HepG2 (cell line): ENCODE data around the gene EEF1AKMT1. TPM values are rescaled to one million over a fixed set of nuclear protein-coding genes. Genes with fewer than 3 reads are reported as not detected.

Experiments used
- ARHGAP35 ChIP-seq: sonication (generic); formaldehyde crosslinking; IDR thresholded peaks from 2 replicates; pipeline ENCODE4 v1.9.0; 2022; ENCODE audit warnings: mild to moderate bottlenecking, inconsistent platforms, moderate library complexity, missing genetic modification reagents, borderline replicate concordance
- CBX2 ChIP-seq, 2 experiments: fragments of 200-600 bp in 1 of 2; sonication (generic); formaldehyde crosslinking in 1 of 2; IDR thresholded peaks; 2 replicates each; pipeline versions ENCODE4 v1.7.0 to v1.8.1; 2018 to 2022; ENCODE audit warnings: low read depth in 2 of 2, low read length in 1 of 2, mild to moderate bottlenecking in 1 of 2, missing genetic modification reagents in 1 of 2
- FOSL2 ChIP-seq: sonication (generic); formaldehyde crosslinking; IDR thresholded peaks from 2 replicates; pipeline ENCODE4 v1.4.0; 2020; ENCODE audit warnings: missing genetic modification reagents
- ISX ChIP-seq: sonication (generic); formaldehyde crosslinking; conservative IDR thresholded peaks from 2 replicates; pipeline ENCODE4 v1.5.0; 2020; ENCODE audit warnings: missing genetic modification reagents
- KDM6A ChIP-seq: IDR thresholded peaks from 2 replicates; pipeline ENCODE4 v1.6.1; 2016; ENCODE audit warnings: low read depth
- MTF1 ChIP-seq: sonication (generic); formaldehyde crosslinking; IDR thresholded peaks from 2 replicates; pipeline ENCODE4 v1.5.0; 2020; ENCODE audit warnings: missing genetic modification reagents
- RBAK ChIP-seq: sonication (generic); formaldehyde crosslinking; IDR thresholded peaks from 2 replicates; pipeline ENCODE4 v1.5.1; 2020; ENCODE audit warnings: mild to moderate bottlenecking, missing genetic modification reagents
- ZNF3 ChIP-seq: IDR thresholded peaks from 2 replicates; pipeline ENCODE4 v1.7.0; 2017; ENCODE audit warnings: inconsistent platforms
- ZNF337 ChIP-seq: sonication (generic); formaldehyde crosslinking; IDR thresholded peaks from 2 replicates; pipeline ENCODE4 v1.5.1; 2020; ENCODE audit warnings: missing genetic modification reagents, low read depth, mild to moderate bottlenecking, borderline replicate concordance
- ZNF7 ChIP-seq: IDR thresholded peaks from 2 replicates; pipeline ENCODE4 v1.6.1; 2016; ENCODE audit warnings: missing biosample characterization, missing genetic modification reagents
- ZNF790 ChIP-seq: sonication (generic); formaldehyde crosslinking; IDR thresholded peaks from 2 replicates; pipeline ENCODE4 v1.8.0; 2022; ENCODE audit warnings: missing genetic modification reagents, mild to moderate bottlenecking, borderline replicate concordance
- polyA plus RNA-seq, 8 experiments: library from polyadenylated mRNA; depleted of rRNA in 3 of 8; stranded (reverse) in 7 of 8; unstranded in 1 of 8; fragments of >200 nt; fragmentation: Illumina TruSeq in 4 of 8; extraction: Trizol in 4 of 8; gene quantifications; 2 replicates each; pipeline versions ENCODE4 v1.2.1 to v1.2.3, GENCODE V29; 2011 to 2016; ENCODE audit warnings: low read depth in 4 of 8, missing spikeins in 1 of 8, mixed read lengths in 1 of 8; ENCODE audit not compliant: insufficient read depth in 1 of 8
- total RNA-seq, 5 experiments: library from RNA; depleted of rRNA; stranded (reverse); fragments of >200 nt; fragmentation: Illumina TruSeq; extraction: Trizol; gene quantifications; 2 replicates each; pipeline ENCODE4 v1.2.3, GENCODE V29; 2016; ENCODE audit warnings: low read depth in 1 of 5
- TF ChIP-seq, protein P1 (sequence below): IDR thresholded peaks from 2 replicates; pipeline ENCODE4 v1.6.1; 2016; ENCODE audit warnings: low read depth
- TF ChIP-seq, protein P2 (sequence below): sonication (generic); formaldehyde crosslinking; IDR thresholded peaks from 2 replicates; pipeline ENCODE4 v1.5.1; 2020; ENCODE audit warnings: missing genetic modification reagents, mild to moderate bottlenecking, borderline replicate concordance
- TF ChIP-seq, protein P3 (sequence below): sonication (generic); formaldehyde crosslinking; IDR thresholded peaks from 2 replicates; pipeline ENCODE4 v1.5.0; 2020; ENCODE audit warnings: mild to moderate bottlenecking, missing genetic modification reagents, borderline replicate concordance
- TF ChIP-seq, protein P4 (sequence below): sonication (generic); formaldehyde crosslinking; IDR thresholded peaks from 2 replicates; pipeline ENCODE4 v1.5.0; 2020; ENCODE audit warnings: mild to moderate bottlenecking, low read depth, missing genetic modification reagents, borderline replicate concordance
- TF ChIP-seq, protein P5 (sequence below): sonication (generic); formaldehyde crosslinking; conservative IDR thresholded peaks from 2 replicates; pipeline ENCODE4 v1.8.0; 2022; ENCODE audit warnings: mild to moderate bottlenecking, moderate library complexity, missing genetic modification reagents
- TF ChIP-seq, protein P6 (sequence below): sonication (generic); formaldehyde crosslinking; IDR thresholded peaks from 2 replicates; pipeline ENCODE4 v1.4.0; 2020; ENCODE audit warnings: missing genetic modification reagents, borderline replicate concordance

EEF1AKMT1 gene
- total and polyA plus RNA-seq, 2 of the 13 experiments (the other 11 are each of a cell fraction or from before 2014, with no cell fraction given), result 6.0 to 16.1 TPM

DNA sequence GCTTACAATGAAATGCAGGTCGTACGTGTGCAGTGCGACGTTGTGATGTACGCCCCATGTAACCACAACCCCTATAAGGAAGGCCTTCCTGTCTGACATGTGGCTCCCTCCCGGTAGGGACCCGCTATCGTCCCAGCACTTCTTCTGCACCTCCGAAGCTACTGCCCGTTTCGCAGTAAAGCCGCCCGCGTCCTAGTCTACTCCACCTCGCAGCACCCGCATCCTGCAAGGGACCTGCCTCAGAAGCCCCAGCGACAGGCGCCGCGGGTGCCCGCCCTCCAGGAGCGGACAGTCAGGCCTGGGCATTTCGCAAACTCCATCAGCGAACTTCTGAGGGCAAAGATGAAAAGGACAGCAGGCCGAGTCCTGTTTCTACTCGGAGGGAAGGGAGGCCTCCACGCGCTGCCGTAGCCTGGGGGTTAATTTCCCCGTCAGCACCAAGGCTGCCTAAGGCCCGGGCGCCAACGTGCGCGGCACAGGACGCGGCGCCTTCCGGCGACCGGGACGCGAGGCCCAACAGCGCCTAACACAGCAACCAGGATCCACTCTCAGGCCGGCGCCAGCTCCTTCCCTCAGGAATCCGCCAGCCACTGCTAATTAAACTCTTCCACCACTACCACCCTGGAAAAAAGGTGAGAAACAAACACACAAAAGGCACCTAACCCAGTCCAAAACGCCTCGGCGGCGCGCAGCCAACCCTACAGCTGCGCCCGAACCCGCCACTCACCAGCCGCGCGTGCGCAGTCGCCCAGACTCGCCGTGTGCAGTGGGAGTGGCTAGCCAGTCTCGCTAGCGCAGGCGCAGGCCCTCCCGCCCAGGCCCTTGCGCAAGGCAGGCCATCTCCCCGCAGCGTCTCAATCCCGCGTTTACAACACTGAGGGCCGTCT lies at the start of gene EEF1AKMT1 (continued):
- TF ChIP-seq ZNF790, result peak; percentile 69; the same call in 1 of the 2 replicates
- TF ChIP-seq, protein P1, sequence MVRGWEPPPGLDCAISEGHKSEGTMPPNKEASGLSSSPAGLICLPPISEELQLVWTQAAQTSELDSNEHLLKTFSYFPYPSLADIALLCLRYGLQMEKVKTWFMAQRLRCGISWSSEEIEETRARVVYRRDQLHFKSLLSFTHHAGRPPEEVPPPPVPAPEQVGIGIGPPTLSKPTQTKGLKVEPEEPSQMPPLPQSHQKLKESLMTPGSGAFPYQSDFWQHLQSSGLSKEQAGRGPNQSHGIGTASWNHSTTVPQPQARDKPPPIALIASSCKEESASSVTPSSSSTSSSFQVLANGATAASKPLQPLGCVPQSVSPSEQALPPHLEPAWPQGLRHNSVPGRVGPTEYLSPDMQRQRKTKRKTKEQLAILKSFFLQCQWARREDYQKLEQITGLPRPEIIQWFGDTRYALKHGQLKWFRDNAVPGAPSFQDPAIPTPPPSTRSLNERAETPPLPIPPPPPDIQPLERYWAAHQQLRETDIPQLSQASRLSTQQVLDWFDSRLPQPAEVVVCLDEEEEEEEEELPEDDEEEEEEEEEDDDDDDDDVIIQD (CRISPR knock-in tag), result 0 out of 2 replicates have a peak, but pooled peaks have one; percentile 17
- TF ChIP-seq KDM6A, result no peak
- no peak for TF ChIP-seq CBX2 (IDR thresholded peaks at IDR 0.05; ENCODE audit: low read depth, low read length)
- no peak for TF ChIP-seq CBX2 (CRISPR knock-in tag; IDR thresholded peaks at IDR 0.05; ENCODE audit: low read depth)
- TF ChIP-seq ISX (CRISPR knock-in tag), result peak; percentile 95
- TF ChIP-seq, protein P2, sequence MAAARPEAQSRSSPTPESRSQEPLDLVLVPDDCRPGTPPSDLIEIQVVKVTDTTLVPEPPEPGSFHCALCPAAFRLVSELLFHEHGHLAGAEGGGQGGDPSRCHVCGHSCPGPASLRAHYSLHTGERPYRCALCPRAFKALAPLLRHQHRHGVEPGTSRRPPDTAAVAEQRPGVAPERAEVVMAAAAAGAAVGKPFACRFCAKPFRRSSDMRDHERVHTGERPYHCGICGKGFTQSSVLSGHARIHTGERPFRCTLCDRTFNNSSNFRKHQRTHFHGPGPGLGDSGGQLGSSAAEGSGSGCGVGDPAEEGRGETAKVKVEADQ, result no peak
- peak; percentile 23; the same call in 1 of the 2 replicates for TF ChIP-seq FOSL2 (CRISPR knock-in tag)
- no peak for TF ChIP-seq RBAK (CRISPR knock-in tag)
- TF ChIP-seq MTF1 (CRISPR knock-in tag), result peak; percentile 76
- peak; percentile 66 for TF ChIP-seq ARHGAP35 (CRISPR knock-in tag)
- TF ChIP-seq, protein P3, sequence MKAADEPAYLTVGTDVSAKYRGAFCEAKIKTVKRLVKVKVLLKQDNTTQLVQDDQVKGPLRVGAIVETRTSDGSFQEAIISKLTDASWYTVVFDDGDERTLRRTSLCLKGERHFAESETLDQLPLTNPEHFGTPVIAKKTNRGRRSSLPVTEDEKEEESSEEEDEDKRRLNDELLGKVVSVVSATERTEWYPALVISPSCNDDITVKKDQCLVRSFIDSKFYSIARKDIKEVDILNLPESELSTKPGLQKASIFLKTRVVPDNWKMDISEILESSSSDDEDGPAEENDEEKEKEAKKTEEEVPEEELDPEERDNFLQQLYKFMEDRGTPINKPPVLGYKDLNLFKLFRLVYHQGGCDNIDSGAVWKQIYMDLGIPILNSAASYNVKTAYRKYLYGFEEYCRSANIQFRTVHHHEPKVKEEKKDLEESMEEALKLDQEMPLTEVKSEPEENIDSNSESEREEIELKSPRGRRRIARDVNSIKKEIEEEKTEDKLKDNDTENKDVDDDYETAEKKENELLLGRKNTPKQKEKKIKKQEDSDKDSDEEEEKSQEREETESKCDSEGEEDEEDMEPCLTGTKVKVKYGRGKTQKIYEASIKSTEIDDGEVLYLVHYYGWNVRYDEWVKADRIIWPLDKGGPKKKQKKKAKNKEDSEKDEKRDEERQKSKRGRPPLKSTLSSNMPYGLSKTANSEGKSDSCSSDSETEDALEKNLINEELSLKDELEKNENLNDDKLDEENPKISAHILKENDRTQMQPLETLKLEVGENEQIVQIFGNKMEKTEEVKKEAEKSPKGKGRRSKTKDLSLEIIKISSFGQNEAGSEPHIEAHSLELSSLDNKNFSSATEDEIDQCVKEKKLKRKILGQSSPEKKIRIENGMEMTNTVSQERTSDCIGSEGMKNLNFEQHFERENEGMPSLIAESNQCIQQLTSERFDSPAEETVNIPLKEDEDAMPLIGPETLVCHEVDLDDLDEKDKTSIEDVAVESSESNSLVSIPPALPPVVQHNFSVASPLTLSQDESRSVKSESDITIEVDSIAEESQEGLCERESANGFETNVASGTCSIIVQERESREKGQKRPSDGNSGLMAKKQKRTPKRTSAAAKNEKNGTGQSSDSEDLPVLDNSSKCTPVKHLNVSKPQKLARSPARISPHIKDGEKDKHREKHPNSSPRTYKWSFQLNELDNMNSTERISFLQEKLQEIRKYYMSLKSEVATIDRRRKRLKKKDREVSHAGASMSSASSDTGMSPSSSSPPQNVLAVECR, result peak; percentile 76; the same call in 1 of the 2 replicates
- TF ChIP-seq, protein P4, sequence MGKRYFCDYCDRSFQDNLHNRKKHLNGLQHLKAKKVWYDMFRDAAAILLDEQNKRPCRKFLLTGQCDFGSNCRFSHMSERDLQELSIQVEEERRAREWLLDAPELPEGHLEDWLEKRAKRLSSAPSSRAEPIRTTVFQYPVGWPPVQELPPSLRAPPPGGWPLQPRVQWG (CRISPR knock-in tag), result 0 out of 2 replicates have a peak, but pooled peaks have one; percentile 31
- TF ChIP-seq, protein P5, sequence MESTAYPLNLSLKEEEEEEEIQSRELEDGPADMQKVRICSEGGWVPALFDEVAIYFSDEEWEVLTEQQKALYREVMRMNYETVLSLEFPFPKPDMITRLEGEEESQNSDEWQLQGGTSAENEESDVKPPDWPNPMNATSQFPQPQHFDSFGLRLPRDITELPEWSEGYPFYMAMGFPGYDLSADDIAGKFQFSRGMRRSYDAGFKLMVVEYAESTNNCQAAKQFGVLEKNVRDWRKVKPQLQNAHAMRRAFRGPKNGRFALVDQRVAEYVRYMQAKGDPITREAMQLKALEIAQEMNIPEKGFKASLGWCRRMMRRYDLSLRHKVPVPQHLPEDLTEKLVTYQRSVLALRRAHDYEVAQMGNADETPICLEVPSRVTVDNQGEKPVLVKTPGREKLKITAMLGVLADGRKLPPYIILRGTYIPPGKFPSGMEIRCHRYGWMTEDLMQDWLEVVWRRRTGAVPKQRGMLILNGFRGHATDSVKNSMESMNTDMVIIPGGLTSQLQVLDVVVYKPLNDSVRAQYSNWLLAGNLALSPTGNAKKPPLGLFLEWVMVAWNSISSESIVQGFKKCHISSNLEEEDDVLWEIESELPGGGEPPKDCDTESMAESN (CRISPR knock-in tag), result peak; percentile 62
- TF ChIP-seq ZNF337 (CRISPR knock-in tag), result no peak
- TF ChIP-seq, protein P6, sequence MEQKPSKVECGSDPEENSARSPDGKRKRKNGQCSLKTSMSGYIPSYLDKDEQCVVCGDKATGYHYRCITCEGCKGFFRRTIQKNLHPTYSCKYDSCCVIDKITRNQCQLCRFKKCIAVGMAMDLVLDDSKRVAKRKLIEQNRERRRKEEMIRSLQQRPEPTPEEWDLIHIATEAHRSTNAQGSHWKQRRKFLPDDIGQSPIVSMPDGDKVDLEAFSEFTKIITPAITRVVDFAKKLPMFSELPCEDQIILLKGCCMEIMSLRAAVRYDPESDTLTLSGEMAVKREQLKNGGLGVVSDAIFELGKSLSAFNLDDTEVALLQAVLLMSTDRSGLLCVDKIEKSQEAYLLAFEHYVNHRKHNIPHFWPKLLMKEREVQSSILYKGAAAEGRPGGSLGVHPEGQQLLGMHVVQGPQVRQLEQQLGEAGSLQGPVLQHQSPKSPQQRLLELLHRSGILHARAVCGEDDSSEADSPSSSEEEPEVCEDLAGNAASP (CRISPR knock-in tag), result peak; percentile 28; the same call in 1 of the 2 replicates
- TF ChIP-seq ZNF7, result 0 out of 2 replicates have a peak, but pooled peaks have one; percentile 16
- TF ChIP-seq ZNF3 (CRISPR knock-in tag), result no peak
